NCI-H526 (cell line): Measurements from ENCODE around the gene CACNA1F.

Experiments used
- DNase-seq, 2 experiments: peaks; one replicate each; lab custom pipeline; 2025; lab: John Stamatoyannopoulos, UW

CACNA1F gene

DNA sequence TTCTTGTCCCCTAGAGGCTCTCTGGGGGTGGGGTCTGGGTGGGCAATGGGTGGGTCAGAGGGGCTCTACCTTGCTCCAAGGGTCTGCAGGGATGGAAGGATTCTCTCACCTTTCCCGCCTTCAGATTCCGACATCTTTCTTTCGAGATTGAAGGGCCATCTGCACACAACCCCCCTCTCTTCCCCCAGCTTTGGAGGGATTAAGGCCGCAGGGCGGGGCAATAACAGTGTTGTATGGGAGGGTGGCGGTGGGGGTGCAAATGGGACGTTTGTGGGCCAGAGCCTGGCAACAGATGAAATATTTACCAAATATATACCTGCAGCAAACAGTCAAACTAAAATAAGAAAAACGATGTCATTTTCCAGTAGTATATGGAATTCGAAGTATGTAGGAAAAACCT is at the start of gene CACNA1F:
TSS of gene CACNA1F (minus strand) at position 165 of the 400 bp plus-strand sequence. CDS start at position 134, 31 bp downstream.
- no peak for DNase-seq

DNA sequence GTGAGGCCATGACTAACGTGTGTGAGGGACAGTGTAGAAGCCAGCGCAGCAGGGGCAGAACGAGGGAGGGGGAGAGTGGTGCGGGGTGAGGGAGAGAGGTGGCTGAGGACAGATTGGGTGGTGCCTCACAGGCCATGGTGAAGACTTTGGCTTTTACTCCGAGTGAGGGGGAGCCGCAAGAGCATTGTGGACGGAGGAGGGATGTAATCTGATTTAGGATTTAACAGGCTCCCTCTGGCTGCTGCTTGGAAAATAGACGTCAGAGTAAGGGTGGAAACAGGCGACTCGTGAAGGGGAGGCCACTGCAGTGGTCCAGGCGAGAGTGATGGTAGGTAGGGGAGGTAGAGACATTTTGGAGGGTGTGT is 49.5 kb upstream of the CACNA1F start:
- DNase-seq, result peak; percentile 9 to 37

DNA sequence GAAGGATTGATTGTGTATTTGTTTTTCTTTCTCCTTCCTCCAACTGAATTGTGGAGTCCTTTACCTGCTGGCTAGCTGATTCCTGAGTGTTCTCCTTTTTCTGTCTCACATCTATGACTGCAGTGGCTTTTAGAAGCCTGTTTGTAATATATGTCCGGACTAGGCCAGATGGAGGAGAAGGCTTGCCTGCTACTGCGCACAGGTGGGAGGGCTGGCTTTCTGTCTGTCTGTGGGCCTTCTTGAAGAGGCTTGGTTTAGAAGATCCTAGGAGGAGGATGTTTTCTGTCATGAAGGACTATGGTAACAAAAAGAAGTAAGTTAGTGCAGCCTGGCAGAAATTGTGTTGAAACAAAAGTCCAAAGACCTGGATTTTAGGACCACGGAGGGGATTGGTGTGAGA is 44.9 kb upstream of the CACNA1F start:
- no peak for DNase-seq

DNA sequence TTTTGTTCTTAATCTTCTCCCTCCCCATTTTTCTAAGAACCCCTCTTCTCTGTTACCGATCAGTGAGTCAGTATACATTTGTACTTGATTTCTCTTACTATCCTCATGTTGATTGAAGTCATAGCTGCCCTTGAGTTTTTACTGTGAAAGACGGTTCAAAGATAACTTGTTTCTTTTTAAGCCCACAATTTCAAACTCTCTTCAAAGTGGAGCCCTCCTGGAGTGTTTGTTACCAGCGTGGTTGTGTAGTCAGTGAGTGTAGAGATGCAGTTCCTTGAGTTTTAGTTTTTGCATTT is 44.3 kb upstream of the CACNA1F start:
- no peak for DNase-seq

DNA sequence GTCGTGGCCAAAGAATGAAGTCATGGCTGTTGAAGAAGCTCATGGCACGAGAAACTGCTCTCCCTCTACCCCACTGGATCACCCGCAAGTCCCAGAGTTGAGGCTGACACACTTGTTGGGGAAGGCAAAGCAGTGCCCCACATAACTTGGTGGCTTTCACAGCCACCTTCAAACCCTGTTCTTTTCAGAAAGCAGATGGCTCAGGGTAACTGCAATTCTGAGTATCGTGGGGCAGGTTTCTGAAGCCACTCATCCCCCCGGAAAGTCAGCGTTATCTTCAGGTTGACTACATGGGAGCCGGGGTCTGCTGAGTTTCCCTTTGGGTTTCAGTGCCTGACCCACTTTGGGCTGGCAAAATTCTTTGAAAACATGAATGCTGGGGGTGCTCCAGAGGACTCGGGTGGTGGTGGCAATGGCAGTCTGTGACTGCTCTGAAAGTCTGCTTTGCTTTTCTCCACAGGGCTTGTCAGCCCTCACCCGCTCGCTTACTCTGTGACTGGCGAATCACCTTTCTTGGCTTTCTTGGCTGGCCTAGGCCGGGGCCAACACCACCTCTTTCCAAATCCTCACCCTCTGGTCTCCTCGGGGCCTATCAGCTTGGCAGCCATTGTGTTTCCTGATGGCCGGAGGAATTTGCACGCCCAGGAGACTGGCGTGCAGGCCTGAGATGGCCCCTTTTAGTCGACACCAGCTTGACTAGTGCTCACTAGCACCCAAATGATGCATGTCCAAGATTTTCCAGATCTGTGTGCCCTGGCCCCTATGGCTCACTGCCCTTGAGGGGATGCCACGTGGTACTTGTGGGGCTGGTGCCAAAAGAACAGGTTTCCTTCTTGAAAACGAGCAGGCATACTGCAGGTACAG is 43.8 kb upstream of the CACNA1F start:
- DNase-seq, result no peak

DNA sequence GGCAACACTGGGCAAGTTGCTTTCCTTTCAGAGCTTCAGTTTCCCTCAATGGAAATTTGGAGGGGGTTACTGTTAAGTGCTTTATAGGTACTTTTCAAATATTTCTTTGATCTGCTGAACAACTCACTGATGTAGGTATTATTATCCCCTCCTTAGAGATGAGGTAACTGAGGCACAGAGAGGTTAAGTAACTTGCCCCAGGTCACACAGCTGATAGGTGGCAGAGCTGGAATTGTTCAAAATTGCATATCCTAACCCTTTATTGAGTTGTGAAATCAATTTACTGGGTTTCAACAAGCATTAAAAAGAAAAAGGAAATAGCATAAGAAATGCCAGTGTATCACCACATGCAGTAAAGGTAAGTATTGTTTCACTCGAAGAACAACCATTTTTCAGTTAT is 43.1 kb upstream of the CACNA1F start:
- DNase-seq, result no peak

DNA sequence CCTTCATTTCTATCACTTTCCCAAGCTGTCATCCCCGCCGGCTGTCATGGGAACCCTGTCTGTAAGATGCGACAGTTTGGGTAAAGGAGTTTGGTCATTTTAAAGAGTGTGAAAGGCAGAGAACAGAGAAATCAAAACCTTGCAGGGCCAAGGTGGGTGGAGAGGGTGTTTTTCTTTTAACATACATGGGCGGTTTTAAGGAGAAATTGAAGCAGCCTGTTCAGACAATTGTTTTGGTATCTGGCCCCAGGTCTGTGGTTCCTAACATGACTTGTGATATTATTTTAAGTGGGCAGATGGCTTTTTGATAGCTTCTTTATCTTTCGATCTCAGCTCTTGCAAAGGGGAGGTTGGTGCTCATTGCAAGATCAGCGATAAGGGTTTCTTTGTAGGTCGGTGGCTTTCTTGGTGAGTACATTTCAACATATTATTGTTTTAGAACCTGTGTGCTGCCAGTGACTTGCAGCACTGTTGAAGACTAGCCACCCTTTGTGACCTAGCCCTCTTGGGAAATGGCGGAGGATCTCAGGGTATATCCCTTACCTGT is 40.1 kb upstream of the CACNA1F start:
- DNase-seq, result no peak

DNA sequence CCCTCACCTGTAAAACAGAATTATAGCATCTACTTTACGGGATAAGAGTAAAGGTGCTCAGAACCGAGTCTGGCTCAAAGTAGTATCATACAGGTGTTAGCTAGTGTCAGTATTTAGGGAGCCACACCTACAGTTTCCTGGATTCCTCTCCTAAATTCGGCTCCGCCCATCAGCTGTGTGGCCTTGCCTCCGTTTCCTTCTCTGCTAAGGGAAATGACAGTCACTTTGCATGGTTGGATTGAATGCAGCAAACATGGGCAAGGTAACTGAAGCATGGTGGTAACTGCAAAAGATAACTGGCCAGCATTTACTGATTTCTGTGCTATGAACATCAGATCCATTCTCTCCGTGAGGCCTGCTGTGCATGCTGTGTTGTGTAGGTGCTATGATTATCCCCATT is 39.3 kb upstream of the CACNA1F start:
- no peak for DNase-seq

DNA sequence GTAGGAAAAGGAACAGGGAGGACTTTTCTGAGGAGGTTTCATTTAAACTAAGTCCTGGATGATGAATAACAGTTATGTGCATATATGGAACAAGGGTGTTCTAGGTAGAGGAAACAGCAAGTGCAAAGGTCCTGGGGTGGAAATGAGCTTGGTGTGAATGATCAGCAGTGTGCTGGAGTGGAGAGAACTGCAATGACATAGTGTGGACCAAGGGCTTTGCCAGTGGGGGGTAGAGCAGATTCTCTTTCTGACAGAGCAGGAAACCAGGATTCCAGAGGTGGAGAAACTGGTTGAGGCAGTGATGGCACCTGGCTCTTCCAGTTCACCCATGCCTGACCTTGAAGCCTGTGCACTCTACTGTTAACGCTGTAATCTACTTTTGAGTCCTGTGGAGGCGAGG is 38.2 kb upstream of the CACNA1F start:
- no peak for DNase-seq

DNA sequence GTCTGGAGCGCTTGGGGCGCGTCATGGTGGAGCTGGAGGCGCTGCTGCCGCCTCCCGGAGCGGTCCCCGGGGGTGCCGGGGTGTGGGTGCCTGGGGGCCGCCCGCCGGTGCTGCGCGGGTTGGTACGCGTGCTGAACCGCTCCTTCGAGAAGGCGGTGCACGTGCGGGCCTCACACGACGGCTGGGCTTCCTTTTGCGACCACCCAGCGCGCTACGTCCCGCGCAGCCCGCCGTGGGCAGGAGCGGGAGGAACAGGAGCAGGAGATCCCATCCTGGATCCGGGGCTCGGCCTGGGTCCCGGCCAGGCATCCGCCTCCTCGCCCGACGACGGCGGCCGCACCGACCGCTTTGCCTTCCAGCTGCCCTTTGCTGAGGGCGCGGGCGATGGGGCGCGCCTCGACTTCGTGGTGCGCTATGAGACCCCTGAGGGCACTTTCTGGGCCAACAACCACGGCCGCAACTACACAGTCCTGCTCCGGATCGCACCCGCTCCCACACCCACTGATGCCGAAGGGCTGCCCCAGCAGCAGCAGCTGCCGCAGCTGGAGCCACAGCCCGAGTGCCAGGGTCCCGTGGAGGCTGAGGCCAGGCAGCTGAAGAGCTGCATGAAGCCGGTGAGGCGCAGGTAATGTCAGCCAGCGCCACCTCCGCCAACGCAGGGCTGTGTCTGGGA is 37.2 kb upstream of the CACNA1F start:
- DNase-seq, result no peak

DNA sequence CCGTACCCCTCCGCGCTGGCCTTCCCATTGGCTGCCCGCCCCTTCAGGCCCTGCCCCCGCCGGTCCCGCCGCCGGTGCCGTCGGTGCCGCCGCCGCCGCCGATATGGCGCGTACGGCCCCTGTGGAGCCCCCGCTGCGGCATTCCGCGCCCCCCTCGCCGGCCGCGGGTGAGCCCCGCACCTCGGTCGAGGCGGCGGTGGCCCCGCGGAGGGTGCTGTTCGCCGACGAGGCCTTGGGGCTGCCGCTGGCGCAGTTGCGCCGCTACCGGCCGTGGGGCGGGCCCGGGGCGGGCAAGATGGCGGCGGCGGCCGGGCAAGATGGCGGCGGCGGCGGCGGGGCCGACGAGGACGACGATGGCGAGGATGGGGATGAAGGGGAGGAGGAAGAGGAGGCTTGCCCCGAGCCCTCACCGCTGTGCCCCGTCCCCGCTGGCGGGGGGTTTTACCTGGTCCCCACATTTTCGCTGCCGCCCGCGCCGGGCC is 36.7 kb upstream of the CACNA1F start, which contains the start of gene PPP1R3F:
TSS of gene PPP1R3F (plus strand) at position 27 of the 482 bp plus-strand sequence. CDS start at position 104, 77 bp downstream.
- DNase-seq, result no peak

DNA sequence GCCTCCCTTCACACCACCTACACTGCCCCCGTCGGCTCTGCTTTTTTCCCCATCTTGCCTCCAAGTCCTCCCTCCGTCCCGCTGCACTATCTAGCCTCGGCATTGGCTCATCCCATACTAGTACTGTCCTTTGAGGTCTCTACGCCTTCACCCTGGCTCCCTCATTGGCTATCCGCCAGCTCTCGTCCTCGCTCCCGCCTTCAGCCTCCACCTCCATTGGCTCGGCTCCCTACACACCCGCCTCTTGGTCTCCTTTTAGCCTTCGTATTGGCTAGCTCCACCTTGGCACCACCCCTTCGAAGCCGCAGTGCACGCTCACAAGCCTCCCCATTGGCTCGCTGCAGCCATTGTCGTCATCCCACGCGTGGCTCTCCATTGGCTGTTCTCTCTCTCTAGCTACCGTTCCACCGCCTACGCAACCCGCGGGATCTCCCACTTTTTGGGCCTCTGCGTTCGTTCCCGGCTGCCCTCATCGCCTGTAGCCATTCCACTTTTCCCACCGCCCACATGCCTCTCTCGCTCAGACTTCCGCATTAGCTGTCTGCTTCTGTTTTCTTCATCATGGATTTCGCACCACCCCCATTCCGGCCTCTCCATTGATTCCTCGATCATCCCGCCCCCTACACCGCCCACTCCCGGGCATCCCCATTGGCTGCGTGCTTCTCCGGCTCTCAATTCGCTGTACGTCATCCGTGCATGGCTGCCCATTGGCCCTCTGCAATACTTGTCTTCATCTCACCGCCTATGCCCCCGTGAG is 36.0 kb upstream of the CACNA1F start:
- peak; percentile 97 for DNase-seq

DNA sequence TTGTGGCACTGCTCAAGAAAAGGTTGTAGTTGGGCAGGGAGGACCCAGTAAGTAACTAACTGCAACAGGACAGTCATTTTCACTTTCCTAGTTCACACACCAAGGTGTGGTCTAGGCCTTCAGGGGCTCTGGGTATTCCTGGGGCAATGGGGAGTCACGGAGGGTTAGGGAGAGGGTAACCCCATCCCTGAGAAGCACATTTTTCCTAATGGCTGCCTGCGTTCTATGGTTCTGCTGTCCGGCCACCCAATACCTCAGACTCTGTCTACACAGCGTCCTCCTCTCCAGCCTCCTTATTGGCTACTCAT is 35.5 kb upstream of the CACNA1F start:
- no peak for DNase-seq

DNA sequence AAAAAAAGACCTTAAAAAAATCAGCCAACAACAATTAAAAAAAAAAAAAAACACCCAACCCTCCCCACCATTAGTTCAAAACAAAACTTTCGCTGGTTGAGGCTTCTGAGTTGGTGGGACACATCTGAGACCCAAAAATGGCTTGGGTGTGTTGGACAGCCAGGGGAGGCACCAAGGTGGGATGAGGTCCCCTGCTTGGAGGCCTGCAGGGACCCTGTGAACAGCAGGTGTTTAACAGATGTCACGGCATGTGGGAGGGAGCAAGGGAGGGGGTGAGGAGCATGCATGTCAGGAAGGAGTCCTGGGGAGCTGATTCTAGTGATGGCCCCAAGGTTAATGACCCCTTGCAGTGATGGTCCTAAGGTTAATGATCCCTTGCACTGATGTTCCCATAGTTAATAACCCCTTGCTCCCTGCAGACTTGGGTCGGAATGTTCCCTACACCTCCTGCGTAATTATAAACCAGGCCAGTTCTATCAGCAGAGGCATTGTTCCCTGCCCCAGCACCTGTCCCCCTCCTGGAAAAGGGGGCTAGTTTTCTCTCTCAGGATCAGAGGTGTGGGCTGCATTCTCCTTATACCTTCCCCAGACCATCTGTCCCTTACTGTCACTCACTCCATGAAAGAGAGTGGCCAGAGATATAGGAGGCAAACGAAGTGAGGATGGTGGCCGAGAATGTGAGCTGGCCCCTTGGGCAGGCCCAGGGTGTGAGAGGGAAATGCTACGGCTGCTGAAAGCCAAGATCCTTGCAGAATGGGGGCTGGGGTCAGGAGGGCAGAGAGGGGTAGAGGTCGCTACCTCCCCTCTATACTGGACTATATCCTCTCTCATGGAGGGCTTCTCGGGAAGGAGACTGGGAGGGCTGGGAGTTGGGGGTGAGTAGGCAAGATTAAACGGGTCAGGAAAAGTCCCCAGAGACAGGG is 33.6 kb upstream of the CACNA1F start:
- no peak for DNase-seq

DNA sequence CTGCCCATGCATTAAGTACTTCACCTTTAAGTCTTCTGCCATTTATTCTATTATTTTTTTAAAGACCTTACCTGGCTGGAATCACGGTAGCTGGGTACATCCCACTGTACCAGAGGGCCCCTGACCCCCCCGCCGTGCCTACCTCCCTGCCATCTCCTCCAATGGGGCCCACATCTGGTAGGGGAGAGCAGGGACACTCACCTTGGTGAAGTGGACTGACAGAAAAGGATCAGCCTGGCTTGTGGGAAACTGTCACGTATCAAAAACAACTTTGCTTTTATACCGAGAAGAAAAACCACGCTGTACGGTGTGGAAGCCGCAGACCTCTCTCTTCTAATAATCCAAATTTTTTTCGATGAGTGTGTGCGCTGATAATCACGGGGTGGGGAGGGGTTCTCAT is 31.3 kb upstream of the CACNA1F start, which contains the start of gene FOXP3:
TSS of gene FOXP3 (minus strand) at position 251 of the 400 bp plus-strand sequence. CDS start 6,205 bp downstream, outside the sequence.
- DNase-seq, result no peak

DNA sequence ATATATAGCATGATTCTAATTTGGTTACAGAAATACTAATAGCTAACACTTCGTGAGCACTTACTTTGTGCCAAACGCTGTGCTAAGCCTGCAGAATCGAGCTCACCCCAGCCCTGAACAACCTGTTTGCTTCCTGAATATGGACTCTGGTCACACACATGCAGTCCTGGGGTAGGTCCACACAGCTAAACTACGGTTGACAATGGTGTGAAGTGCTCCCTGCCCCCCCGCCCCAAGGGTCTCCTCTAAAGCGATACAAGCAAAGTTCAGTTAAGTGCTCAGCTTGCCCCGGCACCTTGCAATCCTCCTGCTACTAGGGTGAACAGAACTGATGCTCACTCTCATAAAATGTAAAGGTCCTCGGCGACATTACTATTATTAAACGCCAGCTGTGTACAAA is 30.5 kb upstream of the CACNA1F start:
- no peak for DNase-seq

DNA sequence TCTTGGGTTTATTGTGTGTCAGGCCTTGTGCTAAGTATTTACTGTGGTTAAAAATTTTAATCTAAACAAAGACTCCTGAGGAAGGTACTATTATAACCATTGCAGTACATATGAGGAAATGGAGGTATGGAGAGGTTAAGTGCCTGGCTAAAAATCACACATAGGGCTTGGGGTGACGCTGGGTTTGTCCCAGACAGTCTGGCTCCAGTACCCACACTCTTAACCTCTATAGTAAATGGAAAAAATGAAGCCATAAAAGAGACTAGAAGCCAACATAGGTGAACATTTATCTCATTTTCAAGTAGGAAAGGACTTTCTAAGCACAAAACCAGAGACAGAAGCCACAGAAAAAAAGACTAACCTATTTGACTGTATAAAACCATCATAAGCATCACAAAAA is 29.5 kb upstream of the CACNA1F start:
- DNase-seq, result no peak

DNA sequence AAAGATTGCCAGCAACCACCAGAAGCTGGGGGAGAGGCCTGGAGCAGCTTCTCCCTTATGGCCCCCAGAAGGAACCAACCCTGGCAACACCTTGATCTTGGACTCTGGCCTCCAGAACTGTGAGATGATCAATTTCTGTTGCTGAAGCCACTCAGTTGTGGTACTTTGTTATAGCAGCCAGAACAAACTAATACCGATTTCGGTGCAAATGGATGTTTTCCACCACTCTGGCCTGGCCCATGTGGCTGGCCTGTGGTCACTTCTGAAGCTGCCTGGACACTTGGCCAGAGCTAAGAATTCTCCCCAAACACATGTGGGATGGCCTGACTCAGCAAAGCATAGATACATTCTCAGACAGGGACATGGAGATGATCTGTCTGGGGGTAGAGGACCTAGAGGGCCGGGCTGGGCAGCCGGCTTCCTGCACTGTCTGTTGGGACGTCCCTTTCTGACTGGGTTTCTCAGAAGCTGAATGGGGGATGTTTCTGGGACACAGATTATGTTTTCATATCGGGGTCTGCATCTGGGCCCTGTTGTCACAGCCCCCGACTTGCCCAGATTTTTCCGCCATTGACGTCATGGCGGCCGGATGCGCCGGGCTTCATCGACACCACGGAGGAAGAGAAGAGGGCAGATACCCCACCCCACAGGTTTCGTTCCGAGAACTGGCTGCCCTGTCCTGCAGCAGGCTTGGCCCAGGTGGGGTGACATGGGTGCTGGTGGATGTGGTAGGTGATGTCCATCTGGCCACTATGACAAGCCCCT is 27.3 kb upstream of the CACNA1F start:
- DNase-seq, result no peak

DNA sequence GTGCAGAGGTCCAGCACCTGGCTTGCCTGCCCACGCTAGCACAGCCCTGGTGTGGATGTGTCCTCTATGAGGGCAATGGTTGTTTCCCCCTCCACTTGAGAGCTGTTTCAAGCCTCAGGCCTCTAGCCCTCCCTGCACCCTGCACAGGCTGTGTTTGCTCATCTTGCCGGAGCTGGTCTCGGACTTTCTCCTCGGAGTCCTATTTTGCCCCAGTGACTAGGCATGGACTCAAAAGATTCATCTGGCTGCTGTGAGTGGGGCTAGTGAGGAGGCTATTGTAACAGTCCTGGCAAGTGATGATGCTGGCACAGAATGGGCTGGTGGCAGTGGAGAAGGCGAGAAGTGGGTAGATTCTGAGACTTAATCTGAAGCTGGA is 25.6 kb upstream of the CACNA1F start:
- DNase-seq, result no peak

DNA sequence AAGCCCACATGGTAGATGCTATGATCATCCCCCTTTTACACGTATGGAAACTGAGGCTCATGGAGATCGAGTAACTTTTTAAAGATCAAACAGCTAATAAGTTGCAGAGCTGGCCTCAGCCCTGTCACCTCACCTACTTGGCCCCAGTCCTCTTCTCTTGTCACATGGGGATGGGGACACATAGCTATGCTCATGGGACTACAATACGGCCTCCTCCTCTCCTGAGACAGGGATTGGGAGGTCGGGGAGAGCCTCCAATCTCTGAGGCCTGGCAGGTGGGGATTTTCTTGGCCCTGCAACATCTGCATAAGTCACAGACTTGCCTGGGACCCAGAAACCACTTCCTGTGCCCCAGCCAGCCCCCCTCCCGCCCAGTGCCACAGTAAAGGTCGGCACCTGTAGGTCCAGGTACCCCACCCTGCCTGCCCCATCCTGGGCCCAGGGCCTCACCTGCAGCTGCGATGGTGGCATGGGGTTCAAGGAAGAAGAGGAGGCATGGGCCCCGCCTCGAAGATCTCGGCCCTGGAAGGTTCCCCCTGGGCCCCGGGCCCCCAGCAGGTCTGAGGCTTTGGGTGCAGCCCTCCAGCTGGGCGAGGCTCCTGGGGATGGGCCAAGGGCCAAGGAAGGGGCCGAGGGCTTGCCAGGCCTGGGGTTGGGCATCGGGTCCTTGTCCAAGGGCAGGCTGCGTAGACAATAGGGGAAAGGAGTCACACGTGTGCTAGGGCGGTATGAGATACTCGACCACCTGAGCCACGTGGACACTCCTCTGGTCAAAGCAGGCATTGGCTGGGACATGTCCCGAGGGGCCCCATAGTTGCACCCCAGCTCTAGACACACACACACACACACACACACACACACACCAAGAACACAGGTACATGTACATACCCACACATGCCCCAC is 25.0 kb upstream of the CACNA1F start:
- DNase-seq, result no peak
